ENCODE results near the gene CHST2. TPM values are rescaled to one million over a fixed set of nuclear protein-coding genes. Genes with fewer than 3 reads are reported as not detected.

The CHST2 gene
- total RNA-seq, 4 donors from 2014 or later, result 4.1 to 18.9 (median 12.3) TPM

DNA sequence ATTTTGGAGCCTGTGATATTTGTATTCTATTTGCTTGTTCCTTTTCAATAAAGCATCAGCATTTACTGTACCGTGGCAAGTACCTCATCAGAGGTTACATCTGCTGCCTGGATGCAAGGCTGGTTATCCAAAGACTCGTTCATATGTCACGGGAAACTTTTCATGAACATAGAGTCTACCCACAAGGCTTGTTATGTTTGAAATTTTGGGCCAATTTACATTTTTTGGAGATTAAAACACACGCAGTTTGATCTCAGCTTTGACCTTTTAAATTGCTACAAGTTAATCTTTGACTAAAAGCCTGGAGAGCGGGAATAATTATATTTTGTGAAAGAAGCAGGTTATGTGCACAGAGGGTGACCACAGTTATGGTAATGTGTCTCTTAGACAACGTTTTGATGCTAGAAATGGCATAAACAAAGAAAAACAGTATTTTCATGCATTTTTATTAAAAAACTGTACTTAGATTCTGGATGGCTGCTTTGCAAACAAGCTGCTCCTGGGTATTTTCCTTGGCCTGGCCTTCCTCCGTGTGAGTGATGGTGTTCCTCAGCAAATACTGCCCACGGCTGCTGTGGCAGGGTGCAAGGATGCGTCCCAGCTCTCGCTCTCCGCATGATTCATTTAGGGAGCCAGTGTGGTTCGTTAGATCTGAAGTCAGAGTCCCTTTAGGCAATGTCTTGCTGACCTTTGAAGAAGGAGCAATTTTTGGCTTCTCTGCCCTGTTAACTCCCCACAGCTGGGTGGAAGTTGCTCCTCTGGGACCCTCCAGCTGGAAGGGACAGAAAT lies 27.1 kb downstream of the CHST2 start:
- DNase-seq (ENCODE audit: low spot score) (no peak), ATAC-seq (ENCODE audit: low FRiP score) (no peak)
- TF ChIP-seq, protein P1, sequence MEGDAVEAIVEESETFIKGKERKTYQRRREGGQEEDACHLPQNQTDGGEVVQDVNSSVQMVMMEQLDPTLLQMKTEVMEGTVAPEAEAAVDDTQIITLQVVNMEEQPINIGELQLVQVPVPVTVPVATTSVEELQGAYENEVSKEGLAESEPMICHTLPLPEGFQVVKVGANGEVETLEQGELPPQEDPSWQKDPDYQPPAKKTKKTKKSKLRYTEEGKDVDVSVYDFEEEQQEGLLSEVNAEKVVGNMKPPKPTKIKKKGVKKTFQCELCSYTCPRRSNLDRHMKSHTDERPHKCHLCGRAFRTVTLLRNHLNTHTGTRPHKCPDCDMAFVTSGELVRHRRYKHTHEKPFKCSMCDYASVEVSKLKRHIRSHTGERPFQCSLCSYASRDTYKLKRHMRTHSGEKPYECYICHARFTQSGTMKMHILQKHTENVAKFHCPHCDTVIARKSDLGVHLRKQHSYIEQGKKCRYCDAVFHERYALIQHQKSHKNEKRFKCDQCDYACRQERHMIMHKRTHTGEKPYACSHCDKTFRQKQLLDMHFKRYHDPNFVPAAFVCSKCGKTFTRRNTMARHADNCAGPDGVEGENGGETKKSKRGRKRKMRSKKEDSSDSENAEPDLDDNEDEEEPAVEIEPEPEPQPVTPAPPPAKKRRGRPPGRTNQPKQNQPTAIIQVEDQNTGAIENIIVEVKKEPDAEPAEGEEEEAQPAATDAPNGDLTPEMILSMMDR (IDR thresholded peaks at IDR 0.05), result no peak

DNA sequence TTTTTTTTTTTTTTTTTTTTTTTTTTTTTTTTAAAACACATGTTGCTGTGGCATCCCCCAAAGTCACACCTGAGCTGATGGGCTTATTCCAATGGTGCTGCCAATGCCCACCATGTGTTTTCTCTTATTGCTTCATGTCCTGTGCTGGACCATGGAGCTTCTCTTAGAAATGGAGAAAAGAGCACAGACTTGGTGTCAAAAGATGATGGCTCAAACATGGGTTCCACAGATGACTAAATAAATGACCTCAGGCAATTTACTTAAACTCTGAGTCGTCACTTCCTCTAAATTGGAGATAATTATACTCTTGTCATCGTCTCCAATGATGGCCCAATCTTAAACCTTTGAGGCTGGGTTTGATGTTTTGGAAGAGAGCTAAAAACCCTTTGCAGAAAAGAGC lies 28.1 kb downstream of the CHST2 start:
- TF ChIP-seq, protein P1 (IDR thresholded peaks at IDR 0.05), result no peak
- no peak for ATAC-seq (ENCODE audit: low FRiP score)

DNA sequence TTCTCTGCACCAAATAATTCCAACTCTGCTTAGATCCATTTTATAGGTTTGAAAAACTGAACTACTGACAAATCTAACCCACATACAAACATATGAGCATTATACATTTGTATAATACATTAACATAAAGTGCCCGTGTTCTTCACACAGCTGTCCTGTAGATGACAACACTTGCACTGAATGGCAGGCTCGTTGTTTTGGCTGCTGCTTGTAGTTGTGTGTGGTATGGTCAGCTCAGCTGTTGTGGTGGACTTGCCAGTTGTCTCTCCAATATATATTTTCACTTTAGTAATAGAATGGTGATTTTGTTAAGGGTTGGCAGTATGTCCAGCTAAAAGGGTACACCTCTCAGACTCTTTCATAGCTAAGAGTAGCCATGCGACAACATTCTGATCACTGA lies 30.5 kb downstream of the CHST2 start:
- TF ChIP-seq, protein P1 (IDR thresholded peaks at IDR 0.05), result no peak
- DNase-seq (ENCODE audit: low spot score) (no peak), ATAC-seq (ENCODE audit: low FRiP score) (no peak)

More for the DNA sequence above, 28.1 kb downstream of the CHST2 start:
- no peak for DNase-seq (ENCODE audit: low spot score)

DNA sequence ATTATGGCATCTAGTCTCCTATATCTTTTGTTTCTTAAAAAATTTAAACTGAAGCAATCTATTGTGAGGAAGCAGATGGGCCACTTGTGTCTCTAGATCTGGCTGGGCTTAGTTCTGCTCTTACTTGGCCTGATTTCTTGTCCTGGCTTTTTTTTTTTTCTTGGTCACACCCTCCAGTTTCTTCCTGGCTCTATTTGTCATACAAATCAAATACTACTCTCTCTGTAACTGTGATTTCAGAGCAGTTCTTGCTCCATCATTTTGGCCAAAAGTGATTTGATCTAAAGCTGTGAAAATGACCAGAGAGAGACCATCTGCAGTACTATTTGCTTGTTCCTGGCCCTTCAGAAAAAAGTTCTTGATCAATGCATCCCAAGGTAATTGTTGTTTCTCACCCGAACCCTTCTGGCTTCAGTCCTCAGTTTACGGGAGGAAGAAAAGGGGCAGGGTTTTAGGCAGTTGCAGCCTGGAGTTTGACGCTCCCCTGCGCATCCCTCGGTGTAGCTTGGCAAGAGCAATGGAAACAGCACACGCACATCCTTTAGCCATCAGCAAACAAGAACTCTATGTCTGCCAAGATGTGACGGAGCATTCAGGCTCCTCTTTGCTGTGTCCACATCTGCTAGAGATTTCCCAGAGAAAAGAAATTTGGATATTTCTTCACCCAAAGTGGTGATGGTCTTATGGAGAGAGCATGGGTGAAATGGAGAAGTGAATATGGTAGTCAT lies 31.6 kb downstream of the CHST2 start:
- no peak for ATAC-seq (ENCODE audit: low FRiP score)
- TF ChIP-seq, protein P1 (IDR thresholded peaks at IDR 0.05), result no peak
- no peak for DNase-seq (ENCODE audit: low spot score)

DNA sequence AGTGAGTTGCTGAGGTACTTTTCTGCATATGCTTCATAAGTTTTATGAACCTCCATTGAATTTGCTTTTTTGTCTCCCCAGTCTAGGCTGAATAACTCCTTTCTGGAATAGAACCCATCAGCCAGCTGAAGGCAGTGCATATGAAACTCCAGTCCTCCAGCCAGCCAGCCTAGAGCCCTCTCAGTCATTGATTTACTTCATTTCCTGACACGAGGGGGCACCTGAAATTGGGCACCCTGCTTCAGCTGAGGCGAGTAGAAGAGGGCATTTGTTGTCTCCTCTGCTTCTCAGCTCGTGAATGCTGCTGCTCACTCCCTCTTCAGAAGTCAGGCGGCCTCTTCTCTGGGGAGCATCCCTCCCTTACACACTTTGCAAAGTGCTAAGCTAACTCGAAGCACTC lies 32.5 kb downstream of the CHST2 start:
- no peak for ATAC-seq (ENCODE audit: low FRiP score)
- TF ChIP-seq, protein P1 (IDR thresholded peaks at IDR 0.05), result no peak
- no peak for DNase-seq (ENCODE audit: low spot score)

DNA sequence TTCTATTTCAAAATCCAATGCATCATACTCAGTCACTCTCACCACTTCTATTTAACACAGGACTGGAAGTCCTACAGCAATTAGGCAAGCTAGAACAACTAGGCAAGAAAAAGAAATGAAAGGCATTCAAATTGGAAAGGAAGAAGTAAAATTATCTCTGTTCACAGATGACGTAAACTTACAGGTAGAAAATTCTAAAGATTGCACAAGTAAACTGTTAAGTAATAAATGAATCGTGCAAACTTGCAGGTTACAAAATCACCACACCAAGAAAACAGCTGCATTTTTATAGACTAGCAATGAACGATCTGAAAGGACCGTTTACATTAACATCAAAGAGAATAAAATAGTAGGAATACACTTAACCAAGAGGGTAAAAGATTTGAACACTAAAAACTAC lies 36.2 kb downstream of the CHST2 start:
- no peak for DNase-seq (ENCODE audit: low spot score)
- no peak for ATAC-seq (ENCODE audit: low FRiP score)
- TF ChIP-seq, protein P1 (IDR thresholded peaks at IDR 0.05), result no peak

Measured in omental fat pad (tissue), 4 donors.